Body of pancreas (tissue), 4 donors: ENCODE results near the gene HOXA10.

Source experiments
- POLR2A ChIP-seq, 3 donors: fragments of 450-650 bp; IDR thresholded peaks; one replicate each; pipeline ENCODE4 v1.6.1; 2016; ENCODE audit warnings: antibody characterized with exemption in 3 of 3, mild to moderate bottlenecking in 2 of 3
- TF ChIP-seq, protein P1 (sequence below), 7 experiments: fragments of 450-650 bp in 4 of 7; fragments of 200-600 bp in 3 of 7; sonication (generic) in 3 of 7; IDR thresholded peaks; one replicate each; pipeline ENCODE4 v1.5.1; 2016 to 2019; ENCODE audit warnings: antibody characterized with exemption in 7 of 7

DNA sequence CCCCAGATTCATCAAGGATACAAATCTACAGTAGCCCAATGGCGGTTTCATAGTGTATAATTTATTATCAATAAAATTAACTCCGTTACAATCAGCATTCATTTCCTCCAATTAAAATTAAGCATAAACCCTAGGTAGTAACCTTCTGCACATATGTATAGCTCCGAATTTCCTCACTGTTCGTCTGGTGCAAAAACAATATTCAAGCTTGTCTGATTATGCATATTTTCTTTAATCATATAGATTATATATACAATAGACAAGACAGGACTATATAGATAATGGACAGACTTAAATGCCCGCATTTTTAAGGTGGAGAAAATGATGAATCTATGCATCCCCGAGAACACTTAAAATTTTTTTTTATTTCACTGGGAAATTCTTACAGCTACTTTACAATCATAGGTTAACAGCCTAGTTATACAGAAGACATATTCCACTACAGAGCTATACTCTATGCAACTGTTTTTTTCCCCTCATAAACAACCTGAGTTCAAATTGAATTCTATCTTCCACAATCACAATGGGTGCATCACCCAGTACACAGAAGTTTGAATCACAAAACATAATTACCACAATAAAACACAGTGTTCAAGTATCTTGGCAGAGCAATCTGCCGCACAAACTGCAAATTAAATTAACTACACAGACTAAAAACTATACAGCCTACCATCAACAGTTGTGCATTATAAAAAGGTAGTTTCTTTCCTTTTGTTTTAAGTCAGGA, 11.4 kb downstream of the HOXA10 start:
- TF ChIP-seq POLR2A (IDR thresholded peaks at IDR 0.05), result no peak
- TF ChIP-seq, protein P1, sequence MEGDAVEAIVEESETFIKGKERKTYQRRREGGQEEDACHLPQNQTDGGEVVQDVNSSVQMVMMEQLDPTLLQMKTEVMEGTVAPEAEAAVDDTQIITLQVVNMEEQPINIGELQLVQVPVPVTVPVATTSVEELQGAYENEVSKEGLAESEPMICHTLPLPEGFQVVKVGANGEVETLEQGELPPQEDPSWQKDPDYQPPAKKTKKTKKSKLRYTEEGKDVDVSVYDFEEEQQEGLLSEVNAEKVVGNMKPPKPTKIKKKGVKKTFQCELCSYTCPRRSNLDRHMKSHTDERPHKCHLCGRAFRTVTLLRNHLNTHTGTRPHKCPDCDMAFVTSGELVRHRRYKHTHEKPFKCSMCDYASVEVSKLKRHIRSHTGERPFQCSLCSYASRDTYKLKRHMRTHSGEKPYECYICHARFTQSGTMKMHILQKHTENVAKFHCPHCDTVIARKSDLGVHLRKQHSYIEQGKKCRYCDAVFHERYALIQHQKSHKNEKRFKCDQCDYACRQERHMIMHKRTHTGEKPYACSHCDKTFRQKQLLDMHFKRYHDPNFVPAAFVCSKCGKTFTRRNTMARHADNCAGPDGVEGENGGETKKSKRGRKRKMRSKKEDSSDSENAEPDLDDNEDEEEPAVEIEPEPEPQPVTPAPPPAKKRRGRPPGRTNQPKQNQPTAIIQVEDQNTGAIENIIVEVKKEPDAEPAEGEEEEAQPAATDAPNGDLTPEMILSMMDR (IDR thresholded peaks at IDR 0.05), result no peak
